ENCODE data around the gene KCNA10.

Gene KCNA10

DNA sequence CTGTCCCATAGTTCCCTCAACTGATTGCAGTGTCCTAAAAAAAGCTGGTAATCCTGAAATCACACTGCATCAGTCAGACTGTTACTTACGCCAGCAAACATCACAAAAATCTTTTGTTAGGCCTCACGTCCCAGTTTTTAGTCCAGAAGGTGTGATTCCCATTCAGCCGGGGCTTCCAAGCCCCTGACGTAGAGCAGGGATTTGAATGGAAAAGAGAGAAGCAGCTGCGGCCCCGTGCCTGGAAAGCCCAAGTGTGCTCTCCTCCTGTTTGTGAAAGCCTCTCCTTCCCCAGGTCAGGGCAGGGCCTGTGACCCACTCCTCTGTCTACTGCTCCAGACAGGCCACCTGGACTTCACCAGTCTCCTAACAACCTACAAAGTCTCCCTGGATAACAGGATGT is 20.7 kb downstream of the KCNA10 start:
- no peak for DNase-seq (ENCODE audit: low read depth)

DNA sequence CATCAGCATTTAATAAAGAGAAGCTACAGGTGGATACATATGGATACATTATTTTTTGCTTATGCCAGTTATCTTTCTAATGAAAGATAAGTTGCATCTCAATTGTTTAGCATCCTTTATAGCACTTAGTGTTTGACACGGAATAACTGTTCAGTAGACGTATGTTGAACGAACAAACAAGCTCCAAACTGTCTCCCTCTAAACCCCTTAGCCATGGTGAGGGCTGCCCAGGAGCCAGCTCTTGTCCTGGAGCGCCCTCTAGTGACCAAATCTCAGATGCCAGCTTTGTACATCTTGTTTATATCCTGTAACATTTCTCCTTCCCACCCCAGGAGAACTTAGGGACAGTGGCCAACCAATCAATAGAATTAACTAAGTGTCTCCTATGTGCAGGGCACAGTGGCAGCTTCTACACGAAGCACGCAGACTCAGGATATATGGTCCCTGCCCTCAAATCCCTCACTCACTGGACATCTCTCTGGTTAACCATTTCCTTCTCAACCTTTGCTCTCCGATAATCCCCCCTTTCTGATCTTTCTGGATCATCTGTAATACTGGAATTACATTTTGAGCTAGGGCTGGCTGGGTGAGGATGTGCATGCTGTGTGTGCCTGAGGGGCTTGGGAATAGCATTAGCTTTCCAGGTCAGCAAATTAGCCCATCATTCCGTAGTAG is 22.9 kb downstream of the KCNA10 start:
- peak; percentile 63 for DNase-seq (ENCODE audit: low read depth)

DNA sequence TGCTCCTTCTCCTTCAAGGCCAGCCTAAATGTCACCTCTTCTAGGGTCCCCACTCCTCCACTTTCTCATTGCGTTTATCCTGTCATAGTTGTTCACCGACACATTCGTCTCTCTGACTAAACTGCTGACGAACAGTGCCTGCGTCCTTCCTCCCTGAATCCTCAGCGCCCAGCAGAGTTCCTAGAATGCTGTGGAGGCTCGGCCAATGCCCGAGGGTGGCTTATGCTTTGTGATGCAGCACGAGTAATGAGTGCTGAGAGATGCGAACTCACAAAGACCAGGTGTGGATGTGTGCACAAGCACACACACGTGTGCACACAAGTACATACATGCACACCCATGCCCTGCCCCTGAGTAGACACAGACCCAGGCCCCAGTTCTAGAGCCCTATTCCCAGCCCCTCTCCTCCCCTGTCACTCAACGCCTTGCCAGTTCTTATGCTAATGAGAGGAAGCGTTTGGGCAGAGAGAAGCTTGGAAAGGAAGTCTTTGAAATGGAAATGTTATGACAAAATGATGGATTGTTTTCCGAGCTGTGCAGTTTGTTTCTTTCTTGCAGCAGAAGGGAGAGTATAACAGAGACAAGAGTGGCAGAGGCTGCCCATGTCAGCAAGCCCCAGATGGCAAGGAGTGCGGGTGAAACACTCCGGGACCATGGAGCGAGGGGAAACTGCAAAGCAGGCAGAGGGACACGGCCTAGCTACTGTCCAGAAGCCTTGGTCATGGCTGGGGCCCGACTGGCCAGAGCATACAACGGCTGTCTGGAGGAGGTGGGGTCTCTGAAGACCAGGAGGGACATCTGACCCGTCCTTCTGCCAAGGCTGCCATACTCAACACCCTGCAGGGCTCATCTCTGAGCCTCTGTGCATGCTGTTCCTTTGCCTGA is 24.2 kb downstream of the KCNA10 start:
- no peak for DNase-seq (ENCODE audit: low read depth)

DNA sequence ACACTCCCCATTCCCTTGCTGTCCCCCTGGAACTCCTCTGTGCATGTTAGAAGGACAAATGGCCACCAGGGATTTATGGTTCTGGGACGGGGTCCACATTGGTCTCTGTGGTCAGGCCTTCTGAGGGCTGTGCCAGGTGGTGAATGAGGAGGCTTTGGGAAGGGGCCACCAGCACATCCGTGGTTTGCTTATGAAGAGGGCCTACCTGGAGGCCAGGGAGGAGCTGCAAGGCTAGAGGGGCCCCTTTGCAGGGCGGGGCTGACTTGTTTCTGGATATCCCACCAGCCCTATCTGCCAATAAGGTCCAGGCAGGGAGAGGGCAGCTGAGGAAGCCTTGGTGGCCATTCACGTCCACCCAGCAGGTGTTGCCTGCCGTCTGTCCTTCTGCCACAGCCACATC is 24.9 kb downstream of the KCNA10 start:
- no peak for DNase-seq (ENCODE audit: low read depth)

DNA sequence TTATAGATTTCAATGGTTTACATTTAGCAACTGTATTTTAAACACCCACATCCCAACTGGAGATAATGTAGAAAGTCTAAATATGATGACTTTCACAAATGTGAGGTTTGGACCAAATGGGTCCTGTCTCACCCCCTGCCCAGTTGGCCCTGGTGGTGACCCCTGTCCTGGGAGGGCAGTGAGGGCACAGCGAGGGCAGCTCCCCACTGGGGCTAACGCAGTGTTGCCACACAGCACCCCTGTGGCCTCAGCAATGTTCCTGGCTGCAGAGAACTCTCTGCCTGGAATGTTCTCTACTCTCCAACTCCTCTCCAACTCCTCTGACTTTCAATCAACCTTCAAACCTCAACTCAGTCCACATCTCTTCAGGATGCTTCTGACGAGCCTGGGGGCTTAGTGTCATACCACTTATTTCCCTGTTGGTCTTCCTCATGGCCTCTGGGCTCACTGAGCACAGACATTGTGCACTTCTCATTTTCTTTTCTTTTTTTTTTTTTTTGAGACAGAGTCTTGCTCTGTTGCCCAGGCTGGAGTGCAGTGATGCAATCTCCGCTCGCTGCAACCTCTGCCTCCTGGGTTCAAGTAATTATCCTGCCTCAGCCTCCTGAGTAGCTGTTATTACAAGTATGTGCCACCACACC is 25.8 kb downstream of the KCNA10 start:
- DNase-seq (ENCODE audit: low read depth), result no peak

DNA sequence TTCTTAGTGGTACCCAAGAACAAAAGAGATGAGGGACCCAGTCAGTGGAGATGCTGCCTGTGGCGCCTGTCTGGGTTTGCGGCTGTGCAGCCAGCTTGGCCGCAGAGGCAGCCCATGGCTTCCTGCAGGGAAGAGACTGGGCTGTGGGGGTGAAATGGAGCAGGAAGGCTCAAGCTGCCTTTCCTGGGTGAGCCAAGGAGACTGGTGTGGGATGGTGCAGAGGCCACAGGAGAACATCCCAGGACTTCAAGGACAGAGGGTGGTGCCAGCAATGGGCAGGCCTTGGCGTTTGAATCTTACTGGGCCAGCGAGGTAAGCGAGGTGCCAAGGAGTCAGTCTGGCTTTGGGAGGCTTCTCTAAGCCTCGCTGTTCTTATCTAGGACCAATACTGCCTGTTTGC is 26.4 kb downstream of the KCNA10 start:
- no peak for DNase-seq (ENCODE audit: low read depth)

DNA sequence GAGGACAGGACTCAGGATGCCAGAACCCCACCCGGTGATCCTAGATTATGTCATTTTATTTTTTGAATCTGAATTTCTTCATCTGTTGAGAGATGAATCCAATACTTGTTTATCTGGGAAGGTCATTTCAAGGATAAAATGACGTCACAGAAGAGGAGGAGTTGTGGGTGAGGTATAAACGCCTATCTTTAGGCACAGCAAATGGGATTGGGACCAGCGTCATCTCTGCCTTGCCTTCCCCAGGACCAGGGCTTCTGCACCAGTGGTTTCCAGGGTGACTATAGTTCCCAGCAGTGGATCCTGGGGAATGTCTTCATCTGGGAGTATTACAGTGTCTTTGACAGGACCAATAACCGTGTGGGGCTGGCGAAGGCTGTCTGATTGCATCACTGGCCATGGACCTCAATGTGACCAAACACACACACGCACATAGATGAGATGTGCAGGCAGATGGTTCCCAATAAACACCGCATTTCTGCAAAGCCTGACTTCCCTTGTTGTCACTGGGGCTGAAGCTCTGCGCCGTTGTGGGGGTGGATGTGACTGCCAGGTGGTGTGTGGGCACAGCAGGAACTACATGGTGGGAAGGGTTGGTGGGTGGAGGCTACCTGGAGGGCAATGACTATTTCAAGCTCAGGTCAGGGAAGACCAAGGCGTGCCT is 28.1 kb downstream of the KCNA10 start:
- no peak for DNase-seq (ENCODE audit: low read depth)

DNA sequence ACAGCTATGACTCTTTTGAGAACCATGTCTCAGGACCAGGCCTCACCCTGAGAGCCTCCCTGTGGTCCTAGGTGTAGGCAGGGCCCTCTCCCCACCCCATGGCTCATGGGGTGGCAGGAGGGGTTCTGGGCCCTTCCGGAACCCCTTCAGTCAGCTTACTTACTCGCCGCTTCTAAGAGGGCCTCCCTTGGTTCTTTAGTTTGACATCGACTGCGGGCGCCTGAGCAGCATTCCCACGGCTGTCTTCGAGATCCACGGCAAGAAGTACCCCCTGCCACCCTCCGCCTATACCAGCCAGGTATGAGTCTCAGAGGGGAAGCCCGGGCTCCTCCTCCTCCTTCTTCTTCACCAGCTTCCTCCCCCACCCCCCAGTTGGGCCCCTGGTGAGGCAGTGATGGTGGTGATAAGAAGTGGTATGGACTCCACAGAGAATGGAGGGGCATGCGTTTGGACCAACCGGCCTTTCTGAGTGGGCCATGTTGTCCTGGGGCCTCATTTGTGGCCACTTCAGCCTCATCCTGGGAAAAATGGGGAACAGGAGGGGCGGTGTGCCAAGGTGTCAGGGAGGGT is 28.9 kb downstream of the KCNA10 start:
- no peak for DNase-seq (ENCODE audit: low read depth)

DNA sequence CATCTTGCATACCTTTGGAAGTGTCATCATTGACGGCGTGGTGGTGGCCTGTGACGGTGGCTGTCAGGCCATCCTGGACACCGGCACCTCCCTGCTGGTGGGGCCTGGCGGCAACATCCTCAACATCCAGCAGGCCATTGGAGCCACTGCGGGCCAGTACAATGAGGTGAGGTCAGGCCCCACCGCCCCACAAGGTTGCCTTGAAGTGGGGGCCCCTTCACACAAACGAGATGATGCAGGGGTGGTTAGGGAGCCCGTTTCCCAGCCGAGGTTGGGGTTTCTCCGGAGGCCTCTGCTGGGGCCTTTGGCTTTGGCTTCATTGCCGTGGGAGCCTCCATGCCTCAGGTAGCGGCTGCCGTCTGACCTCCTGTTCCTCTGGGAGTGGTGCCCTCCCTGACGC is 29.6 kb downstream of the KCNA10 start:
- DNase-seq (ENCODE audit: low read depth), result no peak

DNA sequence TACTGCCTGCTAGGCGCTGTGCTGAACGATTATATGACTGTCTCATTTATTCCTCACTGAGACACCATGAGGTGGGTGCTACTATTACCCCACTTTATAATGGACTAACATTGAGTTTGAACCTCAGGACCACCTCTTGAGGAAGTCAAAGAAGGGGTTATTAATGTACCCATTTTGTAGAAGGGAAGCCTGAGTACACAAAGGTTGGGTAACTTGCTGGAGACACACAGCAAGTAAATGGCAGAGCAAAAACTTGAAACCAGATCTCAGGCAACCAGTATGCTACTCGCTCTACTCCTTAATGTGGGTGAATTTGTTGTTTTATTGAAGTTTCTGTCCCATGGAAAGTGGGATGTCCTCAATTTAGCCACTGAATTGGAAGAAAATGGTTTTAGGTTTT is 30.1 kb downstream of the KCNA10 start:
- no peak for DNase-seq (ENCODE audit: low read depth)

DNA sequence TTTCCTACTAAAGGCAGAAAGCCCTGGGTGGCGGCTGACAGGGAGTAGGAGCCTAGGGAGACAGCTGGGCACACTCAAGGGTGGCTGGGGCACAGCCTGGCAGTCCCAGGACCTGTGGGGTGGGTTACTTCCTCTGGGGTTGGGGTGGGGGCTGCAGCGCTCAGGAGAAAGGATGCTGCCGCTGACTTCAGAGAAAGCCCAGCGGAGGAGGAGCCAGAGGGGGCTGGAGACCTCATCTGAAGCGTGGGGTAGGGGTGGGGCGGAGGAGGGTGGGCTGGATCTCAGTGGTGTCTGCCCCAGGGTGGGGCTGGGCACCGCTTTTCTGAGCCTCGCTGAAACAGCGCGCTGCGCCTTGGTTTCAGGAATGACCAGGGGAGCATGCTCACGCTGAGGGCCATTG is 30.8 kb downstream of the KCNA10 start:
- no peak for DNase-seq (ENCODE audit: low read depth)

DNA sequence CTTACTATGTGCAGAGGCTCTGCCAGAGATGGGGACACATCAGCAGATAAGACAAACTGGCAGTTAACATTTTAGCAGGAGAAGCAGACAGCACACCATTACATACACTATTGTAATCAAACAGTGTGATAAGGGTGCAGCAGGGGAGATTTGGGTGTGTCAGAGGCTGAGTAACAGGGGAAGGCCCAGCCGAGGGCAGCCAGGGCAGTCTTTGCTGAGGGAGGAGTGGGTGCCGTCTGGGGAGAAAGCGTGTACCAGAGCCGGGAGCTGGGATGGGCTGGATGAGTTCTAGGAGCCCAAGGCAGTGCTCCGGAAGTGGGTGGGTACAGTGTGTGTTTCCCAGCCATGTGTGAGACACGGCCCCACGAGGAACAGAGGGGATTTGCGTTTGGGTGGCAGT is 31.2 kb downstream of the KCNA10 start:
- DNase-seq (ENCODE audit: low read depth), result no peak

DNA sequence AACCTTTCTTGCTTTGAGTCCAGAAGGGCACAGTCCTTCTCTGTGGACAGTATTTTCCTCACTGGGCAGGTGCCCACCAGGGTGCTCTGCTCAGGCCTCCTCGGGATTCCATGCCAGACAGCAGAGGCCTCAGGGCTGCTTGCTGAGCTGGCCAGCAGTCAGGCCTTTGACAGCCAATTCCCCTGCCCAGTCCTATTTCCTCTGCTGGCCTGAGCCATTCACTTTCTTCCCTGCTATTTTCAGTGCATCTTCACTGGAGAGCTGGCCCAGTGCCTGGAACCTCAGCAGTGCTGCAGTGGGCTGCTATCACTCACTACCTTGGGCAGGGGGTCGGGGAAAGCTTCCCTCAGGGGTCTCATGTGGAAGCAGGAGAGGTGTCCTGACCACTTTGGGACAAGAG is 33.2 kb downstream of the KCNA10 start:
- DNase-seq (ENCODE audit: low read depth), result no peak

DNA sequence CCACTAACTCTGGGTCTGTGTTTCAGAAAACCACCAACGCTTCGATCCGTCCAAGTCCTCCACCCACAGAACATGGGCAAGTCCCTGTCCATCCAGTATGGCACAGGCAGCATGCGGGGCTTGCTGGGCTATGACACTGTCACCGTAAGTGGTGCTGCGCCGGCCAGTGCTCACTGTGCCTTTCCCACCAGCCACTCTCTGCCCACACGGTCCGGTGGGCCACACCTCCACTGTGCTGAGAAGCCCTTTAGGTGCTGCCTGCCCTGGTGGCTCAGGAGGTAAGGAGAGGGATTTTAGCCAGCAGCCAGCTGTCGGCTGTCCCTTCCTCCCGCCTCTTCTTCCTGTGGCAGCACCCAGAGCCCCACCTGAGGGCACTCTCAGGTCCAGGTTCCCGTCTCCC is 34.2 kb downstream of the KCNA10 start:
- no peak for DNase-seq (ENCODE audit: low read depth)

DNA sequence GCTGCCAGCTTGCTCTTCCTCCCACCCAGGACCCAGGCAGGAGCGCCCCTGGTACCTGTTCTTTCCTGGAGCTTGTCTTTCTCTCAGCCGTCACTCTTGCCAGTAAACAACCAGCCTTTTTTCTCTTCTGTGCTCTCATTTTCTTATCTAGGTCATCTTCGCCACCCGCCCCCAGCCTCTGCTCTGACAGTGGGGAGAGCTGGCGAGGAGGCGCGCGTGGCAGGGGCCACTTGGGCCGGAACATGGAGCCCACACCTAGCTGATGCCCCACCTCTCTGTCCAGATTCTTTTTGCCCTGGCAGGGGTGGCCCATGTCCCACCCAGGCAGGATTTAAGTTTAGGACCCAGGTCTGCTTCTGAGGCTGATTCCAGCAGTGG is 35.7 kb downstream of the KCNA10 start:
- no peak for DNase-seq (ENCODE audit: low read depth)

DNA sequence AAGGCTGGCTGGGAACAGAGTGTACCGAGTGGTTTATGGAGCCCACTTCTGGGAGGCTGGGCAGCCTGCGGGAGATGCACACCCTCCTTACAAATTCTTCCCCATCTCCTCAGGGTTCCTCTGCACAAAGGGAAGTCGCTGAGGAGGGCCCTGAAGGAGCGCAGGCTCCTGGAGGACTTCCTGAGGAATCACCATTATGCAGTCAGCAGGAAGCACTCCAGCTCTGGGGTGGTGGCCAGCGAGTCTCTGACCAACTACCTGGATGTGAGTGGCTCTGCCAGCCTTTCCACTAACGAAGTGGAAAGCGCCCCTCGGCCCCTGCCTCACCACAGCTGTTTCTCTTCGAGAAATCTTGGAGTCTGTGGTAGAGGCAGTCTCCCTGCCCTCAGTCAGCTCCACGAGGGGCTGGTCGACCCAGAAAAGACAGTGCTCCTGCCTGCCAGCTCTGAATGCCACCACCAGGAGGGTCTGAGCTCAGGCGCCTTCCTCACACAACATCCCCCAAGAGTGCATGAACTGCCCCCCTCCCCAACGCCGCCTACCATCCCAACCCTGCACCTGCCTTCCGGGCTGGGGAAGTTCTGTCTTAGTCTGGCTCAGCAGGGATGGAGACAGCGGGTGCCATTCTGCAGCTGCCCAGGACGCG is 36.2 kb downstream of the KCNA10 start:
- no peak for DNase-seq (ENCODE audit: low read depth)

DNA sequence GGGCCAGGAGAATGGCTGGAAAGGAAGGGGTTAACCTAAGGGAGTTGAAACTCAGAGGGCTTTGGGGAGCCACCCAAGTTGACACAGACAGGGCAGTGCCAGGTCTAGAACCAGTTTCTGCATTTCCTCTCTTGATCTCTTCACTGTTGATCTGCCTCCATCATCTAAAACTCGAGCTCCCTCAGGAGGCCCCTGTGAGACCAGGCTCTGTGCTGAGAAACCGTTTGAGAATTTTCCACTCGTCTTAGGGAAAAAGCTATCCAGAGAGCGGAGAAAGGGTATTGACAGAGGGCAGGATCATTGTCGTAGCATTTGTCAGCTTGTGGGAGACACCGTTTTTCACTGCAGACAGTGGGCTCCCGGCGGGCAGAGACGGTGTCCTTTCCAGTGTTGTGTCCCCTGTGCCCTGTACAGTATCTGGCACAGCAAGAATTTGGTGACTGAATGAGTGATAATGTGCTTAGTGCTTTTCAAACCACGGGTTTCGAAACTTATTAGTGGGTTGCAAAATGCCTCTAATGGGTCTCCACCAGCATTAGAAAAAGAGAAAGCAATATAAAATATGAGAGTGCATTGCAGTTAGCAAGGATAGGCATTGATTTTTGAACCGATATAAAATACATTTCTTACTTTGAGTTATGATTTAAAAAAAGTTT is 36.9 kb downstream of the KCNA10 start:
- DNase-seq (ENCODE audit: low read depth), result no peak

DNA sequence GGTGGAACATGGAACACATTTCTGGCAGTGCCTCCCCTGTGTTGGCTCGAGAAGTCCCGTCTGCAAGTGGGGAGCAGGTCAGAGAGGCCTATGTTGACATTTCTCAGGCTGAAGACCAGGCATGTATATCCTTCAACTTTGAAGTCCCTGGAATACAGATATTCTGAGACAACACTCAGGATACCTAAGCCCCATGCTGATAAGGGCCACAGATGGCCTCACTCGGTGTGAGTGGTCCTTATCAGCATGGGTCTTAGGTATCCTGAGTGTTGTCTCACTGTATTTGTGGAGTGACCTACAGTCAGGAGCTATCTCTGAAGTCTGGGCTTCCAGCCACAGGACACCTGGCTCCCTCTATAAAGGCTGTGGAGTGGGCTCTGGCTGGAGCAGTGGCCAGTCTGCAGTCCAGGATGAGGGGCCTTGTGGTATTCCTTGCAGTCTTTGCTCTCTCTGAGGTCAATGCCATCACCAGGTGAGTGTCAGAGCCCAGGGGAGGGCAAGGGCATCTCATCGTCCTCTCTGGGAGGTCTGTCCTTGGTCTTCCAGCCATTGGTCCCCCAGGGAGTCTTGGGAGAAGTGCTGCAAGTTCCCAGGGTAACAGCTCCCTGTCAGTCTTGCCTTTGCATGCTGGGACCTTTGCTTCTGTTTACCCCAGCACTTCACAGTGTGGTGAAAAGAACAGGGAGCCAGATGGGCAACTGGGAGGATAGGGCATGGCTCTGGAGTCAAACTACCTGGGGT is 38.4 kb downstream of the KCNA10 start:
- DNase-seq (ENCODE audit: low read depth), result no peak

DNA sequence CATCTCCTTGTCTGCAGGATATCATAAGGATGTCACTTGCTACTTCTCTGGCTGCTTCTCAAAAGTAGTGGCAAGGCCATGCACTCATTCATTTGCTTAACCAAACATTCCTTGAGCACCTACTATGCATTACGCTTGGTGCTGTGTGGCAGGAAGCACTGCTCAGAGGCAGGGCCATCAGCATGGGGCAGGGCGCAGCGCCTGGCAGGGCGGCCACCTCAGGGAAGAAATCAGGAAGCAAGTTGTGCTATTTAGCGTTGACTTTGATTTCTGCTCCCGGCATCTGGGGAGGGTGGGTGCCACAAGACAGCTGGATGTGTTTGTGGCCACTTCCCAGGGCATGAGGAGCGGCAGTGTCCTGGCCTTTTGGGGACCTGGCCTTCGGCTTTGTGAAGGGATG is 40.1 kb downstream of the KCNA10 start:
- DNase-seq (ENCODE audit: low read depth), result no peak

DNA sequence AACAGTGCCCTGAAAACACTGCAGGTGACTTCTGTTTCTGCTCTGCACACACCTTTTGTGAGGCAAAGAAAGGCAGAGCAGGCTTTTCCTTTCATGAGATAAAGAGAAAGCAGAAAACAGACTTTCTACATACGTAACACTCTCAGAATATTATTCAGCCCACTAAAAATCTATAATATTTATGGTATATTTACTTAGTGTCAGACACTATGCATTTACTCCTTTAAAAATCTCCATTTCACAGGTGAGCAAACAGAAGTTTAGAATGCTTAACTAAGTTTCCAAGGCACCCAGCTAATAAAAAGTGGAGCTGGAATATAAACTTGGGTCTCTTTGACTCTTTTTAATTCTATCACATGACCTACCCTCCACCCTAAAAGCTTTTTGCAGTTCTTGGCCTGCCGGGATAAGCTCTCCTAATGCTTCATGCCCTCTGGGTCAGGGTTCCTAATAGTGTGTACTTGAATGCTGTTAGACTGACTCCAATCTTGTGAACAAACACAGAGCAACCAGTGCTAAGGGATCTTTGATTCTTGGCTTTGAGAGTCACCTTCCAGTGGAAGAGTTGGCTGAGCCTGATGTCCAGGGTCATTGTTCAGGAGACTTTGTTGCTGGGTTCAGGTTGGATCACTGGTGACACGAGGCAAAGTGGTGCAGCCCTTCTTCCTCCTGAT is 40.9 kb downstream of the KCNA10 start:
- DNase-seq (ENCODE audit: low read depth), result no peak

Measured in fibroblast of the conjunctiva (primary cell).